Stimulated activated CD4-positive, alpha-beta T cell treated with anti-CD3 and anti-CD28 coated beads, Interleukin-2, amount 100 ng/mL, for 4 hours (primary cell): Measurements from ENCODE around the gene CLDN8.

Source experiments
- DNase-seq: peaks from one replicate; pipeline ENCODE4 v3.0.0-alpha.2; 2020; ENCODE audit warnings: low read depth

Gene CLDN8

DNA sequence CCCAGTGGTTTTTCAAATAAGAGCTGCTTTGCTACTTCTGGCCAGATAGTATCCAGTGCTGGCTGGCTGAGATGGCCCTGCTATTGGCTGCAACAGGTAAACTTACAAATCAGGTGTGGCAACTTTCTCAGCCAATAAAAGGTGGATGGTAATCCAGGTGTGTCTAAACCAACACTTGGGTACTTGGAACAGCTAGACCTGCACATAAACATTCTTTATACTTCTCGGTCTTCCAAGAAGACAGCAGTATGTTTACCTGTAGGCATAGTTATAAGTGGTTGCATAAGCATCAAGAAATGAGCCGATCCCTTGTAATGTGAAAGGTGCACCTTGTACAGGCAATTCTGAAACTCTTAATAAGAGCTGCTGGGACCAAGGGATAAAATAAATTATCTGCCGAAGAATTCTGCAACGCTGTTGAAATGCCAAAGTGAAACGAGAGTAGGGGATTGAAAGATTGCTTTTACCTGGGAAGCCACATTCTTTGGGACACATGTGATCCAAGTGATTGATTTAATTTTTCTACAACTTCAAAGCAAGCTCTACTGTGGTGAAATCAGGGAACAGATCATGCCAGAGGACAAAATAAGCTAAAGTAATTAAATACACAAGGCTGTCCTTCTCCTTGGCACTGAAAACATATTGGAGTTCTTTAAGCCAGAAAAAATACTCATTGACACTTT is at the start of gene CLDN8:
CLDN8 (minus strand) TSS at position 57 of the 683 bp plus-strand sequence. CDS start 172 bp downstream, outside the sequence.
- DNase-seq: no peak

DNA sequence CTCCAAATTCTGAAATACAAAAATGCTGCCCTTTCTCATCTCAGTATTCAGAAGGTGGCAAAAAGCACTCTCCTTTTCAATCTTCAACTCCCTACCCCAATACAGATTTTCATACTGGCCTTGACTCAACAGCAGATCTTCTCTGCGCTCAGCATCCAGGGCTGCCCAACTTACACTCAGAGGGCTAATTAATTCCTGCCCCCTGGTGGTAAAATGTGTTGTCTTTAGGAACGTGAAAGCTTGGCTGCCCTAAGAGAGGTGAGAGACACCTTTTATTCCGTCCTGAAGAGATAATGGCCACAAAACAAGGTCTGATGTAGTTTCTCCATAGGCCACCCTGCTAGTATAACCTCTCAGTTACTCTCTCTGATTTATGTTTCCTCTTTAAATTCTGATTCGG is 41.9 kb upstream of the CLDN8 start:
- DNase-seq: no peak

DNA sequence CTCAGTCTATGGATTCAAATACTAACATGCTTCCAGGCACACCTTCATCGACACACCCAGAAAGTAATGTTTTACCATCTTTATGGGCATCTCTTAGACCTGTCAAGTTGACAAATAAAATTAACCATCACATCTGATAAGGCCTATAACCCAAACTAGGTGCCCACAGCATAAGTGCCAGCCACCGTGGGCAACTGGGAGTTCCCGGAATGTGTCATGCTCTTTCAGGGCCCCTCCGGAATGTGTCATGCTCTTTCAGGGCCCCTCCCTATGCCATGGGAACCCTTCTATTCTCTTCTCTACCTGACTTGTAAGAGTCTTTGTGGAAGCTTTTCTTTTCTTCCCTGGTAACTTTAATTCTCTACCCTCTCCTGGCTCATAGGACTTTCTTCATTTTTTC is 40.2 kb upstream of the CLDN8 start:
- no peak for DNase-seq

DNA sequence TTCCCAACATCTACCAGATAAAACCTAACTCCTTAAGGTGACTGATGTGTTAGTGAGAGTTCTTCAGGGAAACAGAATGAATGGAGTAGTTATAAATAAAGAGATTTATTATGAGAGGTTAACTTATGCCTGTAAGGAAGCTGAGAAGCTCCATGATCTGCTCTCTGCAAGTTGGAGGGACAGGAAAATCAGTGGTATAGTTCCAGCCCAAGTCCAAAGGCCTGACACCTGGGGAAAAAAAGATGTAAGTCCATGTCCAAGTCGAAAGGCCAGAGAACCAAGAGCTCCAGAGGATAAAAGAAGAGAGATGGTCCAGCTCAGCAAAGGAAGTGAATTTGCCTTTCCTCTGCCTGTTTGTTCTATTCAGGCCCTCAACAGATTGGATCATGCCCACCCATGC is 39.8 kb upstream of the CLDN8 start:
- DNase-seq: no peak

DNA sequence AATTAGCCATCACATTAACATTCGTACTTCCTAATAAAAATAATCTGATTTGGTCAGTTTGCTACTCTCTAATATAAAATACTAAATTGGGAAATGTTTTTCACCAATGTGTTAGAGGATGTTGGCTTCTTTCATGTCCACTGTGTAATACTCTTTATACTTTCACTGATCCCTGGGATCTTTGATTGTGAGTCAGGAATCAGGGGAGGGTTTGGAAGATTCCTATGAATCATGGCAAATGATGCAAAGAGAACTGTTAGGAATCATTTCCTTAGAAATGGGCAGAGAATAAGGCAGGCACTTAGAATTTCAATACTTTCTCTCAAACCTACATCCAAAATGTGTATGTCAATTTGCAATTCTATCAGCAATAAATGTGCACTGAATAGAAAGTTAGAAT is 35.9 kb upstream of the CLDN8 start:
- no peak for DNase-seq

DNA sequence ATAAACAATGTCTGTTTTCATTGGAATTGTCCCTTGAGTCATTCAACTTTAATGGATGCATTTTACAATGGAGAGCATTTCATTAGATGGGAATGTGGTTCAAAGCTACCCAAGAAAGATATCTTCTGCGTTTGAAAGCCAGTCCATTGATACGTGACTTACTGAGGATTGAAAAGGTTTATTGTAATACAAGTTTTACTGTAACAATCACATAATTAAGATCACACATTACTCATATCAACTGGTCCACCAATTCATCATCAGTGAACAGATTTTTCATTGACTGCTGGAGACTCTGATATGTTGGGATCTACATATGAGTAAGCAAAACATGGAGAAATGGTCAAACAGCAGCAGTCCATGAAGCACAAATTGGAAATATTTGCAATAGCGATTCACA is 34.0 kb upstream of the CLDN8 start:
- no peak for DNase-seq

DNA sequence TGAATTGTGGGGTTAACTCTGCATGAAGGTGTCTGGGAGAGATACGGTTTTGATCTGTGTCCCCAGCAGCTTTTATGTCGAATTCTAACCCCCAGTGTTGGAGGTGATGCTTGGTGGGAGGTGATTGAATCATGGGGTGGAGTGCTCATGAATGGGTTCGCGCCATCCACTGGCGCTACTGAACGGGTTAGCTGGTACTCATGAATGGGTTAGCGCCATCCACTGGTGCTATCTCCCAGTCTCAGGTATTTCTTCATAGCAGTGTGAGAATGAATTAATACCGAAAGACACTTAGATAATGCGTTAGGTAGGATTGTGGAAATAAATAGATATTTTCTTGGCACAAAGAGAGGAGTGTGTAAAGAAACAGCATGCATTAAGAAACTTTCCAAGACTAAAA is 32.9 kb upstream of the CLDN8 start:
- no peak for DNase-seq

DNA sequence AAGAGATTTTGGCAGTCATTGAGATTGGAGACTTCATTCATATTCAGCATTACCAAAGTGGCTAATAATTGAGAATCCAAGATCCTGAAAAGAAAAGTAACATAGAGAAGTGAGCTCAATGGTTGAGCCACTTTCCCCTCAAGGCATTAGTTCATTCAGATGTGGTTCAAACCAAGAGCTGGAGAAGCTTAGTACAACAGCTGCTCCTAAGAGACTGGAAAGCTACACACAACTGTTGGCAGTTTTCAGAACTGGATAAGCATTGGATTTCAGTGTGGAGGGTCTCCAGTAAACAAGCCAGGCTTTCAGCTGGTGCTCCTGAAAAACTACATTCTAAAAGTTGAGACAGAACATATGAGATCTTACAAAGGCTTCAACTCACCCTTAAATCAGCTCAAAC is 29.2 kb upstream of the CLDN8 start:
- DNase-seq: no peak

DNA sequence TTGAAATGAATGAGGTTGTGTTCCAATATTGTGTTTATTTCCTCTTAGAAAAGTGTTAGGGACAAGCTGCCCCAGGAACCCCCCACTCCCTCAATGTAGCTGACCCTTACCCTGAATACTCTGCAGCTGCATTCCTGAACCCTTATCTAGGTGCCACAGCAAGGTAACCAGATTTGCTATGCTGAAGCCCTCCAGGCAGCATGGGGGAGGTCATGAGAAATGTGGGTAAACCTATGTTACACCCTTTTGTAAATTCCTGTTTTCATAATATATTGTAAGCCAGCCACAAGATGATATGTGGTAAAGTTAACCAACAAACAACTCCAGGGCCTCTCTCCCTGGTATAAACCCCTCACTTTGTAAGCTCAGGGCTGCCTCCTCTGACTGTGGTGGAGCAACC is 27.8 kb upstream of the CLDN8 start:
- no peak for DNase-seq

DNA sequence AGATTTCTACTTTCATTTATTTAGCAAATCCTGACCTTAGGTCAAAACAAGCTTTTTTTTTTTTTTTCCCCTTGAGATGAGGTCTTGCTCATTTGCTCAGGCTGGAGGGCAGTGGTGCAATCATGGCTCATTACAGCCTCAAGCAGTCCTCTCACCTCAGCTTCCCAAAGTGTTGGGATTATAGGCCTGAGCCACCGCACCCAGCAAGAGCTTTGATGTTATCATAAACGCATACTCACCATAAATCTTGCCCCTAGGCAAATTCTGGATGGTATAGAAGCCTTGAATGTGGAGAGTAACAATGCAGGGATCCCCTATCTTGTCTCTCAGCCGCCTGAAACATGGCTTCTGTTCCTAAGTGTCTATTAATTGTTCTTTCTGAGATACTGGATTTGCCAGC is 24.8 kb upstream of the CLDN8 start:
- no peak for DNase-seq

DNA sequence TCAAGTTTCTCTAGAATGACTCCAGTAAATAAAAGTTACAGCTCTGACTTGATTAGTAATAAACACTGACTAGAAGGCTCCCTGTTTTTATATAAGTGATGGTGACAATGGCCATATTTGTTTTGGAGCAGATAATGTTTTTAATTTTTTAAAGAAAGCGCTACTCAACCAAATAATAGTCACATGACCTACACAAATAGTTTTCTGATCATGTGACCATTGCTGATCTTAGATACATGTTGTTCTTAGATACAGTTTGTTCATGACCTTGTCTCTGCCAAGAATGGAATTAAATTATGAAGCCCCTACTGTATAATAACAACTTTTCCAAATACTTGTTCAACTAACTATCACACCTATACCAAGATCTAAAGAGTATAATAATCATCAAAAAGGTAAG is 22.3 kb upstream of the CLDN8 start:
- no peak for DNase-seq

DNA sequence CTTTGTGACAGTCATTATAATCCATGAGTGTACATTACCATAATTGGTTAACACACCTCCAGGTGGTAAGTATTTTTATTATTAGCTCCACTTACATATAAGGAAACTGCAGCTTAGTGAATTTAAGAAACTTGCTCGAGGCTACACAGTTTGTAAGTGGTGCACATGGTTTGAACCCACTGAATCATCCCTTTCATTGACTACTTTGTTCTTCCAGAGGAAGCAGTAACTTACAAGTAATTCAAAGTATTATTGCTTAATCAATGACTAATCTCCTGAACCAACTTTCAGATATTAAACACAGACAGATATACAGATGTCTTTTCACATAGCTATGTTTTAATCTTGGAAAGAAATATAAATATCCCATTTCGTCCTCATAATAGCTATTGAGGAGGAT is 18.7 kb upstream of the CLDN8 start:
- no peak for DNase-seq

DNA sequence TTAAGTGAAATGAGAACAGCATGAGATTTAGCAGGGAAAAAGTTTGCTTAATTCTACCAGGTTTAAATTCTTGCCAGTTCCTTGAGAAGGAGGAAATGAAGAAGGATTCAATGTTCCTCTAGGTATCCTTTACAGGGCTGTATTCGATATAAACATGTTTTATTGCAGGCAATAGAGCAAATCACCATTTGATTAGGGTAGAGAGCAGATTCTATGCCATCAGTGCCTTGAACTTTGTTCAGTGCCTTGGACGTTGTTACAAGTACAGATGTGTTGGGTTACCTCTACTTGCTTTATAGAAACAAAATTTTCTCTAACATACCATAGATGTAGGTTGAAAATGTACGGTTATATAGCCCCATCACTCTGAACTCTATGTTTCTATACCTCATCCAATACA is 18.2 kb upstream of the CLDN8 start:
- no peak for DNase-seq

DNA sequence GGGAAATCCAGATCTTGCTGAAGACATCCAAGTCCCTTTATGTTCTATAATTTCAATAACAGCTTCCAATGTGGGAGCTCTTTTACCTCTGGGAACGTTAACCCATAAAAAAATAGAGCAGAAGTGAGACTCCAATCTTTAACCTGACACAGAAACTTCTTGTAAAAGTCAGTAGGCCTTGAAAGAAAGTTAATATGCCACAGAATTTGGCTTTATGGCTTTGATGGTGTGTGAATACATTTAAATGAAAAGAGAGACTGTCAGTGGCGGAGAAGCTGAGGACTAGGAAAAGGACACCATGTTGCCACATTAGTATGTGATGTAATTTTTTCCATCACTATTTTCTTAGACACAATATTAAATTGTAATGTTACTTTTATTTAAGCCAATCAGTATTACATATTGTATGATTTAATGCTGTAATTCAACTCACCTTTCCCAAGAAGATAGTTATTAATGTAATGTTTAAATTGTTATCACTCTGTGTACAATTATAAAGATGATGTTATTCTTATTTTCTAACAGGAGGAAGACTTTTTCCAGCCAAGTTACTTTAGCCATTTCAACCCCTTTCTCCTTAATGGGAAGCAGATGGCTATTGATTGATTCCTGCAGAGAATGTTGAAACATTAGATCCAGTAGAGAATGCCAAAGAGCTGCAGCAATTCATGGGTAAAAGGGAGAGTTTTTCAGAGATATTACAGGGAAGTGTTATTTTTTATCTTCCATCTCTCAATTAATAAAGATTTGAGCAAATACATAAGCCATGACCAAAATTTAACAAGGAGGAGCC is 17.5 kb upstream of the CLDN8 start:
- DNase-seq: no peak

DNA sequence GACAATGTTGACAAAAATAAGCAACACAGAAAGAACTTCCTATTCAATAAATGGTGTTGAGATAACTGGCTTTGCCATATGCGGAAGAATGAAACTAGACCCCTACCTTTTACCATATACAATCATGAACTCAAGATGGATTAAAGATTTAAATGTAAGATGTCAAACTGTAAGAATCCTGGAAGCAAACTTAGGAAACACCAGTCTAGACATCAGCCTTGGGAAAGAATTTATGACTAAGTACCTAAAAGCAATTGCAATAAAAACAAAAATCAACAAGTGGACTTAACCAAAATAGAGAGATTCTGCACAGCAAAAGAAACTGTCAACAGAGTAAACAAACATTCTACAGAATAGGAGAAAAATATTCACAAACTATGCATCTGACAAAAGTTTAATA is 16.1 kb upstream of the CLDN8 start:
- no peak for DNase-seq

DNA sequence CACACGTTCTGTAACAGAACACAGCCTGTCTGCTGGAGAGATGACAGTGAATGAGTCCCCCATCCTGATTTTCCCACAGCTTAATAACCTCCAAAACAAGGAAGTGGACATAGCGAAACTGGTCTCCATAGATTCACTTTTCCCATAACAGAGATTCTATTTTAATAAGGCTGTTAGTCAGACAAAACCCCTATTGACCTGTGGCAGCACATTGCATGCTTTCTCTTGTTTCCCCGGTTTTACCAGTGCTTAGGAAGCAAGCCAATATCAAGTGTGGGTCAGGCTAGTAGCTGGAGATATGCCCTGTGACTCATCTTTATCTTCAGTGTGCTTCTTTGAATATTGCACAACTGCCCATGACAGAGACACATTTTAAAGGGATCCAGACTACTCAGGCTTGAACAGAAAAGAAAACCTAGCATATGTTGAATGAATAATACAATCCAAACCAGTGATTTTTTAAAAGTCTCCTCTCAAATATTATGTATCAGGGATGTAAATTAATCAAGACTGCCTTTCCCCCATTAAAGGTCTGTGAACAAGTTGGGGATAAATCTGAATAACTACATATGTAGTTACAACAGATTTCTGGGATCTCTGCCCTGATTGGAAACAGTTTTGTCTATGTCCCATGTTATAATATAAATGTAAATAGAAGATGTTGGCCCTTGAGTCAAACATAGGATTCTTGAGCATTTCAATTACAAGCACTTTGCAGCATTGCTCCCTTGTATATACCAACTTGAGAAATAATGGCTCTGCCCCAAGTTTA is 11.9 kb upstream of the CLDN8 start:
- no peak for DNase-seq

DNA sequence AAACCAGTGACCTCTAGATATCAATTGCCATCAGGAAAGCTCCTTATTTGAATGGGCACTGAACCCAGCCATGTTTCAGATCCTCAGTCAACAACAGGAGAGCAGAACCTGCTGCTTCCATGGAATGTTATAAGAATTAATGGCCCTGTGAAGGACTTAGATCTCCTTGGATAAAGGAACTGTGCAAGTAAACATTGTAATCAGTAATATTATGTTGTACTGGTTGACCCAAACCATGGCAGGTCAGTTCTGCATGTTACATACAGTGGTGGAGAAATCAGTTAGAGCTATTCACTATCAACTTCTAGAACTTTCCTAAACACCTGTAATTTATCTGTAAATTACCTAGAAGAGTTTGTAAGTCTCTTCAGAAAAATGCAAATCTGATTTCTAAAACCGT is 11.2 kb upstream of the CLDN8 start:
- no peak for DNase-seq

DNA sequence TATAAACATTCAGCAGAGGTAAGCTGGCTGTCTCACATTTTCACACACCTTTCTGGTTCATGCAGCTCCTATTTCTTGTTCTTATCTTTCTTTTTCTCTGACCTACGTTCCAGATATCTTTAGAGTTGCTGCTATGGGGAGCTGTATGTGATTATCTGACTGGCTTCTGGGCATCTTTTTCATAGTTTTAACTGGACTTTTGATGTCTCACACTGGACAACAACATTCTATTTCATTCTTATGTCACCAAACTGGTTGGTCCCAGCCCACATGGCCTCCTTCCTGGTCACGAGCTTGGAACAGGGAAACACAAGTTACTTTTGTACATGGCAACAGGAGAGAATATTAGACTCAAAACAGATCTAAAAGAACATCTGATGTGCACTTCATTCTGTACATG is 7.7 kb upstream of the CLDN8 start:
- no peak for DNase-seq

DNA sequence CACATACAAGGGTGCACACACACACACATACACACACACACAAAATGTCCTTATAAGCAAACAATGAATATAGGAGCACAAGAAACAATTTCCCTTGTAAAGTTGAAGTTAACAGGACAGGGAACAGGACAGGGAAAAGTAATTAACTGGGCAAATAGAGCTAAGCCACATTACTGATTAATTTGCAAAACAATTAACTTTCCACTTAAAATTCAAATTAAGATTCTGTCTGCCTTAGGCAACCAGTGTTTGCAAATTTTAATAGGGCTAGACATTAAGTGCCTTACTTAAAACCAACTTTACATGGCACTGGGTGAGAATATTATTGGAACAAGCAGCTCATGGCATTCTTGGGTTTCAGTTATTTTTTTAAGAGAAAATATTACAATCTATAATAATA is 6.8 kb upstream of the CLDN8 start:
- no peak for DNase-seq

DNA sequence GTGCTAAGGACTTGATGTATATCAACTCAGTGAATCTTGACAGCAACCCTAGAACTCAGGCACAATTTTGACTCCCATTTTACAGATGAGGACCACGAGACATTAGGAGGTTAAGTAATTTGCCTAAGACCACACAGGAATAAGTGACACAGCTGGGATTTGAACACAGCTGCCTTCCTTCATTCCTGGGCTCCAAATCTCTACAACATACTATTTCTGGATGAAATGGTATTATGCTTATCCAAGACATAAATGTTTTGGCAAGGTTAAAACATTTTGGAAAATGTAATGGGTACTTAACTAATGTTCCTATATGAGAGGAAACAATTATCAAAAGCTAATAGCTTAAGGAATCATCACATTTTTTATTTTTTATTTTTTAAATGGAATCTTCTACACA is 4.8 kb downstream of the CLDN8 start:
- no peak for DNase-seq

DNA sequence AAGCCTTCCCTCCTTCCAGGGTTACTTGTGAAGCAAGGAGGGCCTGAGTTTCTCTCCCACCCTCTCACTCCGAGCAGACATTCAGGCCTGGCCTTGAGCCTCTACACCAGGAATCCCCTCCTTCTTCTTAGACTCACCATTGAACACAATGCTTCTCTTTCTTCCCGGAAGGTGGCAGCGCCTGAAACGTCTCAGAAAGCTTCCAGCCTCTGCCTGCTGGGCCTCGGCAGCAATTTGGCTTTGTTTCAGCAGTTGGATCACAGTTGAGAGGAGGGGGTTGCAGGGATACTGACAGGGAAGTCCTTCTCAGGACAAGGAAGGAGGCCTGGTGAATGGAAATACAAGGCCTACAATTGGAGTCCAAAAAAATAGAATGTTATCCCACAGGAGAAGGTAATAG is 6.3 kb downstream of the CLDN8 start:
- DNase-seq: no peak

DNA sequence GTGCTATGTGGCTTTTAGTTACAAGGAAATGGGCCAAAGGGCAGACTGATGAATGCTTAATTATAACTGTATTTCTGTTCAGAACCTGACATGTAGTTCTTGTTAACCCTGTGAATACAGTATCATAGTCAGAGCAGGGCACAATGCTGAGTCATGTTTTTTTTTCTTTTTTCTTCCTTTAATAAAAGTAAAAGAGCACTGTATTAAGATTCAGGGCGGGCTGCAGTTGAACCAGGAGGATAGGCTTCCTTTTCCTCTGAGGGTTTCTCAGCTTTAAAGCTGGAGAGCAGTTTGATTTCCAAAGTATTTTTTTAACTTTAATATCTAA is 8.7 kb downstream of the CLDN8 start:
- DNase-seq: no peak

DNA sequence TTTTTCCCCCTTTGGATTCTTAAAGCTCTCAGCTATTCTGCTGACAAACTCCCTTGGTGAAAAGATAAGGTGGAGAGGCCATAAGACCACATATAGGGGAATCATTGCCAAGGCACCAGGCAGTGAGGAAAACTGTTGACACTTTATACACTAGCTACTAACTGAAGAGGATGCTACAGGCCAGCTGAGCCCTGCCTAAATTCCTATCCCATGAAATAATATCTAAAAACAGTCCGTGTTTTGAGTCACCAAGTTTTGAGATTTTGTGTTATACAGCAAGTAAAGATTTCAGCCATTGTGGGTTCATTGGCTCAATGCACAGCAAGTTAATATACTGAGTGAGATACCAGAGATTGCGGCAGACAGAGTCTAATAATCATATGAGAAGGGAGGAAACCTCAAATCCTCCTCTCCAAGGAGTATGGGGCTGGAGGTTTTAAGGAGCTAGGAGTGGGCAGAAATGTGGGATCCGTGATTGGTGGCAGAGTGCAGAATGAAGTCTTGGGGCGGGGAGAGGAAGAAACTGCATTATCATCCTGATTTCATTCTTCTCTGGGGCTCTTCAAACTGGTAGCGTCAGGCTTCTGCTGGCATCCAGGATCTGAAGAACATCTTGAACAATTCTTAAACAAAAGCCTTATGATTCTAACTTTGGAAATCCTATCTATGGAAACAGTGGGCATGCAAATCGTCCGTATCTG is 9.2 kb downstream of the CLDN8 start:
- no peak for DNase-seq
